Sciatic nerve (tissue), 2 donors: Measurements from ENCODE around the gene AUTS2. TPM values are rescaled to one million over a fixed set of nuclear protein-coding genes. Genes with fewer than 3 reads are reported as not detected.
A peak's percentile ranks its signal among the peaks of the same experiment; 100 is the strongest.

Experiments
- ATAC-seq: fragments of 200-7000 bp; cut with Tn5 transposase; one replicate; pipeline ENCODE4 v1.9.1; 2020; ENCODE audit warnings: mild to moderate bottlenecking, moderate library complexity
- DNase-seq: peaks from one replicate; pipeline ENCODE4 v3.0.0-alpha.2; 2020; ENCODE audit warnings: low spot score
- intact Hi-C: fragments of 100-400 bp; cut with DNase I; formaldehyde crosslinking; loops from one replicate; pipeline ENCODE4 v1.14.2; 2022
- total RNA-seq: library from RNA; stranded (reverse); fragmentation: NEBNext Ultra II Directional; extraction: Animal tissue kit (Norgen Biotek cat#: 25700); gene quantifications from one replicate; pipeline ENCODE4 v1.2.1, GENCODE V29; 2021
- donor health status: DM: no; HTN: no; CAD: no.
- donor health status: DM: no; HTN: no; CAD: no.

The AUTS2 gene
- total RNA-seq, 1 donor from 2014 or later, result 129 TPM

DNA sequence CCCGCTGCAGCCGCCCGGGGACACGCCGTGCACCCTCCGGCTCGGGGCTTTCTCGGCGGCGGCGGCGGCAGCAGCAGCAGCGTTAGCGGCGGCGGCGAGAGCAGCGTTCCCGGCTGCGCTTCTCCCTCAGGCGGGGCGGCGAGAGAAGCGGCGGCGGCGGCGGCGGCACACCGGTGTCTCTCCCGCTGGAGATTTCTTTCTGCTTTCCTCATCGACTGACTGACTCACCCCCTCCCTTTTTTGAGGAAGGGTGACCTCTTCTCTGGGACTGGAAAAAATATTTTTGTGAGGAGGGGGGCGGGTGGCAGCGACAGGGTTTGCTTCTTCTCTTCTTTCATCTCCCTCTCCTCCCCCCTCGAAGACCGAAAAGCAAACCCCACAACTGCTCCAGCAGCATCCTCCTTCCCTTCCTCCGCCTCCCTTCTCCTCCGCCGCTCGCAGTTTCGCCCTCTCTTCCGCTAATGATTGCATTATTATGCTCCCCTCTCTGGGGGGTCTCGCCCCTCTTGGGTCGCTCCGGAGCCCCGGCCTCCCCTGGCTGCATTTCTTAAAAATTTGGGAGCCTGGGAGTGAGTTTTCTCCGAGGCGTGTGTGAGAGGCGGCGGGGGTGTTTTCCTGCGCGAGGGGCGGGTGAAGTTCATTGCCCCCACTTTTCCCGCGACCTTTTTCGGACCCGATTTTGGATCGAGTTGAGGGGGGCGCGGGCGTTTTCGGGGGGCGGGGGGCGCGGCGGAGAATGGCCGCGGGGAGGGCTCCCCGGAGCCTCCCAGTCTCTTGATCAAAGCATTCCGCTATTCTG, 411 bp downstream of the AUTS2 start:
- DNase-seq (peak; percentile 73), ATAC-seq (peak; percentile 21)
- intact Hi-C loops, result no loop called here

DNA sequence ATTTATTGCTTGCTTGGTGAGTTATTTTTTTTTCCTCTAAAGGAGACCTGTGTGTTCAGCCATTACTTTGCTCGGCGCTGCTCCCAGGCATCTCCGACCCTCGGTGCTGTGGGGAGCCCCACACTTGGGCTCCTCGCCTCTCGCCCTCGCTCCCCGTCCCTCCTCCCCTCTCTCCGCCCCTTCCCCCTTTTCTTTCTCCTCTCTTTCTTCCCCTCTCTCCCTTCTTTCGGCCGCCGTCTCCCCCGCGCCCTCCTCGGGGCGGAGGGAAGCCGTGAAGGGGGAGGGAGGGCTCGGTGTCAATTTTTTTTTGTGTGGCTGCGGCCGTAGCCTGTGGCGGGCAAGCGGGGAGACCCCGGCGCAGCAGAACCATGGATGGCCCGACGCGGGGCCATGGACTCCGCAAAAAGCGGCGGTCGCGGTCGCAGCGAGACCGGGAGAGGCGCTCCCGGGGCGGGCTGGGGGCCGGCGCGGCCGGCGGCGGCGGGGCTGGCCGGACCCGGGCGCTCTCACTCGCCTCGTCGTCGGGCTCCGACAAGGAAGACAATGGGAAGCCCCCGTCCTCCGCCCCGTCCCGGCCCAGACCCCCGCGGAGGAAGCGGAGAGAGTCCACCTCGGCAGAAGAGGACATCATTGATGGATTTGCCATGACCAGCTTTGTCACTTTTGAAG, 1.1 kb downstream of the AUTS2 start:
- intact Hi-C loops, result no loop called here
- peak; percentile 61 for DNase-seq
- ATAC-seq, result peak; percentile 10

DNA sequence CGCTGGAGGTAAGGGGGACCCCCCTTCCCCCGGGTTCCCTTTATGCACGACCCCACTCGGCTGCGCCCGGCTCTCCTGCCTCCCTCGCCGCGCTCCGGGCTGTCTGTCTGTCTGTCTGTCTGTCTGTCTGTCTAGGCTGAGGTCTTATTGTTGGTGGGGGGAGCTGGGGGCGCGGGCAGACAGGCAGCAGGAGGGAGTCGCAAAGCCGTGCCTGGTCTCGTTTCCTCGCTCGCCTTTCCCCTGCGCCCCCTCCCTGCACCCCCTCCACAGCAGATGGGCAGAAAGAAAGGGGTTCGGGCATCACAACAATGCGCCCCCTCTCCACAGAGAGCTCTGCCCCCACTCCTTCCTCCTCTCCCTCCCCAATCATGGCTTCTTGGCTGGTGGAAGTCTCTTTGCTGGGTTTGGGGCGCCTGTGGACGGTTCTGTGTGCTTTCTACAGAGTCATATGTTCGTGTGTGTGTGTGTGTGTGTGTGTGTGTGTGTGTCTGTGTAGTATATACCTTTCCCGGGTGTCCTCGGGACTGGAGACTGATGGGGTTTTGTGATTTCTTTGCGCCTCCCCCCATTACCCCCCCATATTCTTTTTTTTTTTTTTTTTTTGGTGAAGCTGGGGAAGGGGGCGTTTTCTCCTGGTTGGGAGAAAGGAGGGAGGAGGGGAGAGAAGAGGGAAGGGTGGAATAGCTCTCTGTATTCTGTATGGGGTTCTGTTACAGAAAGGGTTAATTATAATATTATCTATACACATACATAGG, 1.9 kb downstream of the AUTS2 start:
- no peak for ATAC-seq
- intact Hi-C loops, result no loop called here
- no peak for DNase-seq

DNA sequence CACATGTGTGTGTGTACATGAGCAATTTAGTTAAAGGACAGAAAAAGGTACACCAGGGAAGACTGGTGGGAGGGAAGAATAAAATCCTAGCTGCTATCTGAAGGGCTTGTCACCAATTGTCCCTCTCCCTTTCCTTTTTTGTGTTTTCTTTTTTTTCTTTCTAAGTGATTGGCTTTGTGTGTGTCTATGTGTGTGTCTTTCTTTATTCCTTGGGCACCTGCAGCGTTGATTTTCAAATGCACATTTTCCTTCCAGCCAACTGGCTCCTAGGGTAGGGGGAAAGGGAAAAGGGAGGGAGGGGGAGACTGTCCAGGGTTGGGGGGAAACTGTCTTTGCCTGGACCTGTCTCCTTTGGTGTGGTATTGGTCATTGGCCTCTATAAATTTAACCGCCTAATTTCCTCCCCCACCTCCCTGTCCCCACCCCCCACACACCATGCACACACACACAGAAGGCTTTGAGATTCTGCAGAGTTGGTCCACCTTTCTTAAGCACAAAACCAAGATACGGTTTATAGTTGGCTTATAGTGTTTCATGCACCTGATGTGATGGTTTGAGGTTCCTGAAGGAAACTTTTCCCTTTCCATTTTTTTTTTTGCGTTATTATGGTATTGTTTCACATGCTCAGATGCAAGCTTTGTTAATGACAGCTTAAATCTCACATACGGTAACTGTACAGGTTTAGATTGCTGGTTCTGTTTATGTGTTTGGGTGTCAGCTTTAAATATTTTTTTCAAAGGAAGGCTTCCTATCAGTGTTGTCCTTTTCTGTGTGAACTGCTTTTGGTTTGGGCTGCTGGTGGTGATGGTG, 2.6 kb downstream of the AUTS2 start:
- intact Hi-C loops, result no loop called here
- DNase-seq (no peak), ATAC-seq (no peak)

DNA sequence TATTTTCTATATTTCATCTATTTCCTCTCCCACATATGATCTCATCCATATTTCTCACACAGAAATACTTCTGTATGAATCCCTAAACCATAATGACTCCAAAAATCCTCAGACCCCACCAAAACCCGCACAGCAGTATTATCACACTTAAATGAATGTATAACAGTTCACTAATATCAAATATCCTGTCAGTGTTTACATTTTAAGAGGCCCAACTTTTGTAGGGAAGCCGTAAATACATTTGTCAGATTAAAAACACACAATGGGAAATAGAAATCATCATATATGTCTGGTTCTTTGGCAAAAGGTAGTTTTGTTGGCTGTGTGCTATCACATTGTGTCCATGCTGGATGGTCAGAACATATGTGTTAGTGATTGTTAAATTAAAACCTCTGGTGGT, 4.2 kb downstream of the AUTS2 start:
- ATAC-seq (no peak), DNase-seq (no peak)
- intact Hi-C loops, result no loop called here

DNA sequence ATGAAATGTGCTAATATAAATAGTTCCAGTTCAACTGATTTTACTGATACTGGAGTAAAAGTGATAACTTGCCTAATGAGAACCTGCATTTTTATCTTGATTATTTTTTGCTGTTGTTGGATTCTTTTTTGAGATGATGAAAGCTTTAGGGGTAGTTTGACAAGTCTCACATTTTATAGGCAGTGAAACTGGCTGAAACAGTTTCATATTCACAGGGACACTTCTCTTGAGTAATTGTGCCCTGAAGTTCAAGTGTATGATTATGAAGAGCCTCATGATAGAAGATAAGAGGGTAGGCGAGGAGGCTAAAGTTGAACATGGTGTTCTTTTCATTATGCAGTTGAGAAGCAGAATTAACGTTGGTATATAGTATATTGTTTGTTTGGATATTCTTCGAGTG, 5.1 kb downstream of the AUTS2 start:
- no peak for DNase-seq
- no peak for ATAC-seq
- intact Hi-C loops, result no loop called here

- ATAC-seq, result no peak
- intact Hi-C loops, result no loop called here
- DNase-seq, result no peak
Measured at GRCh38 chr7:69603937-69604494, 5.7 kb downstream of the AUTS2 start.

DNA sequence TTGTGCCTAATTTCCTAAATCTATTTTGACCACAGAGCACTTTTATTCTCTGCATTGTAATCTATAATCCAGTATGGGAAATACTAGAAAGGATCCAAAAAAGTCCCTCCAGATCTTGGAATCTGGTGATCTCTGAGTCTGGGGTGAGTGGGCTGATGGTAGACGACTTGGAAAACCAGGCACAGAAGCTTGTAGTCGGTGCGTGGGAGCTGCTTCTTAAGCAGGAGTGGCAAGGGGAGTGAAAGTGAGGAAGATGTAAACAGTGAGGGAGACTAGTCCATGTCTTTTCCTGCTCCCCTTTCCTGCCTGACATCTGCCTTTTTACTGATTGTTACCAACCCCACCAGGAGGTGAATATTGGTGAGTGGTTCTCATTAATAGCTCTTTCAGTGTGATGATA, 6.8 kb downstream of the AUTS2 start:
- intact Hi-C loops, result no loop called here
- no peak for ATAC-seq
- DNase-seq, result no peak

DNA sequence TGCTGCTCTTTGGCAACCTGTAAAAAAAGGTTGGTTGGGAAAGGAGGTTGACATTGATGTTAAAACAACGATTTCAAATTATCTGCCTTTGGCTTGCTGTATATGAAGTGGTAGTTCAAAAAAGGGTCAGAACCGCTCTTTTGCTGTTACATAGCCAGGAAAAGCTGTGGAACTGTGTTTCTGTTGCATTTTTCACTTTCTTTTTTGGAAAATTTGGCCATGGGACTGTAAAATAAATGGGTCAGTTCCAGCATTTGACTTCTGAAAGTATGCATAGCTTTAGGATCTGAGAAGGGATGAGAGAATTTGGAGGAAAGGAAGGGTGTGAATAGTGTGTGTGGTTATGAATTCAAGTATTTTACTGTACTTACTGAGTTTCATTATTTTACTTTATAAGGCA, 7.3 kb downstream of the AUTS2 start:
- ATAC-seq, result no peak
- no peak for DNase-seq
- intact Hi-C loops, result no loop called here

- intact Hi-C loops, result no loop called here
- ATAC-seq (no peak), DNase-seq (no peak)
Measured at GRCh38 chr7:69608049-69608448, 9.8 kb downstream of the AUTS2 start.

DNA sequence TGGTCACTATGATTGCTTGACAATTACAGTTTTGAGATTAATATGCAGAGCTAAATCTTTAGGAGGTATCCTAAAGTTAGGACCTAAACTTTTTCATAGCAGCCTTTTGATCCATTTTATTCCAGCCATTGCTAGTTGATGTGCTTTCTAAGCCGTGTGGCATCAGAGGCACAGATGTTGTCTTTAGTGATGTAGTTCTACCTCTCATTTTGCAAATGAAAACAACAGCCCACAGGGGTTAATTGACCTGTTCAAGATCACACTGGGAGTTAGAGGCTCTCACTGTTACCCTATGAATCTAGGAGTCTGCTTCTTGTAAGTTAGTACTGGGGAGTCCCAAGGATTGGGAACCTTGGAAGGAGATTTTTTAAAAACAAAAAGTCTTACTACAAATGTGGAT, 10.6 kb downstream of the AUTS2 start:
- DNase-seq, result no peak
- ATAC-seq, result no peak
- intact Hi-C loops, result no loop called here

GRCh38 chr7:69609541-69610373, 11.5 kb downstream of the AUTS2 start:
- intact Hi-C loops, result no loop called here
- ATAC-seq, result no peak

GRCh38 chr7:69610374-69611084, 12.3 kb downstream of the AUTS2 start:
- DNase-seq (no peak), ATAC-seq (no peak)
- intact Hi-C loops, result no loop called here

More at GRCh38 chr7:69609541-69610373, 11.5 kb downstream of the AUTS2 start:
- no peak for DNase-seq

- intact Hi-C loops, result no loop called here
- ATAC-seq (no peak), DNase-seq (no peak)
Measured at GRCh38 chr7:69612981-69613380, 14.7 kb downstream of the AUTS2 start.

DNA sequence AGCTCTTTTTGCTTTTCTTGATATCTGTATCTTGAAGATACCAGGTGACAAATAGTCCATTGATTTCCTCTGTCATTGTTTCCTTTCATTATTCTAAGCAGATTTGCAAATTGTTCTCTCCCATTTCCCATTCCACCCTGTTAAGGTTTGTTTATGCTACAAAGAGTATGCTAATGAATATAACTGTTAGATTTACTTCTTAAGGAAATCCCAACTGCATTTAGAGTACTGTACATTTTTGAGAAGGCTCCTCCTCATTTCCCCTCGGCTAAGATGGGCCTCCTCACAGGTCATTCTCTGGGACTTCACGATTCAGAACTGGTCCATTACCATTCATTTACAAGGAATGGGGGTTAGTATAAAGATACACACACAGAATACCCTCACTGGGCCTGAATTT, 15.6 kb downstream of the AUTS2 start:
- intact Hi-C loops, result no loop called here
- ATAC-seq (no peak), DNase-seq (no peak)

- DNase-seq, result no peak
- no peak for ATAC-seq
- intact Hi-C loops, result no loop called here
Measured at GRCh38 chr7:69615685-69616084, 17.4 kb downstream of the AUTS2 start.

DNA sequence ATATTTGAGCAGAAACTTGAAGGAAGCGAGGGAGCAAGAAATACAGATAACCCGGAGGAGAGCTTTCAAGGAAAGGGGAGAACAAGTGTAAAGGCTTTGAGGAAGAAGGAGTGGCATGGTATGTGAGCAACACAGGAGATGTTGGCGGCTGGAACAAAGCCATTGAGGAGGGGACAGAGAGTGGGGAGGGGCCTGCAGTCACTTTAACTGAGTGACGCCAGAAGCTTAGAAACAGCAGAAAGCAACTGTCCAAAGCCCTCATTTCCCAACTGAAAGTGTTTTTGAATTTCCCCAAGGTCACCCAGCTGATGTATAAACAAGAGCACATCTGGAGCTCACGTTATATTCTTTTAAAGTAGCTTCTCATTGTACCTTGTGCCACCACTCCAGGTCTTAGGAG, 19.1 kb downstream of the AUTS2 start:
- ATAC-seq (no peak), DNase-seq (no peak)
- intact Hi-C loops, result no loop called here

DNA sequence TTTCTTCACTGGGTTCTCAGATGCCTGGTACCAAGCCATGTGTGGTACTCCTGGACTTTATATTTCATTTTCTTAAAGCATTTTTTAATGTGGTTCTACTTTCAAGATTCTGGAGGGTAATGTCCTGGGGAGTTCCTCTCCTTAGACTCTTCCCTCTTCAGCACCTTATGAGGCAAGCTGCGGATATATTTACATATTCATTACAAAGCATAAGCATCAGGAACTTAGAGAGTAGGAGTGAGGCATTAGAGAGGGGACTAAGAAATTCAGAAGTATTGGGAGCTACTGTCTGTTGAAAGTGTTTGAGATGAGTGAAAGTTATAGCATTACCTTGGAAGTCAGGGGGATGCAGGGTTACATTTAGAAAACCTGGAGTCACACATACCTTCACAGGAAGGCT, 20.8 kb downstream of the AUTS2 start:
- intact Hi-C loops, result no loop called here
- DNase-seq (no peak), ATAC-seq (no peak)
